CD4-positive, CD25-positive, alpha-beta regulatory T cell (primary cell): ENCODE results near the gene KIF17. TPM values are rescaled to one million over a fixed set of nuclear protein-coding genes. Genes with fewer than 3 reads are reported as not detected.
"Not testable (repeated sequence)": the region's sequence is repeated elsewhere in the genome, so short reads cannot be mapped to it uniquely, and the experiment has no call there.

ENCODE experiments used
- ATAC-seq, 2 donors: fragments of 150-1000 bp; cut with Tn5 transposase; one replicate each; pipeline ENCODE4 v1.10.0; 2021; ENCODE audit warnings: low read depth in 2 of 2, moderate number of reproducible peaks in 2 of 2, moderate library complexity in 1 of 2
- DNase-seq, 3 donors: peaks; one replicate each; pipeline versions ENCODE4 v3.0.0 to v3.0.0-alpha.2; 2012 to 2022; ENCODE audit warnings: mixed read lengths in 1 of 3
- H3K27ac ChIP-seq: one replicate; pipeline ENCODE4 v1.7.0; 2013; ENCODE audit warnings: mild to moderate bottlenecking, low read length; ENCODE audit not compliant: insufficient read depth, poor library complexity, severe bottlenecking
- H3K27me3 ChIP-seq: one replicate; pipeline ENCODE4 v1.7.0; 2013; ENCODE audit warnings: low read length; ENCODE audit not compliant: control insufficient read depth, insufficient read depth
- H3K36me3 ChIP-seq: one replicate; pipeline ENCODE4 v1.7.0; 2013; ENCODE audit warnings: mild to moderate bottlenecking, low read length, moderate library complexity; ENCODE audit not compliant: control insufficient read depth, insufficient read depth
- H3K4me1 ChIP-seq: 2 replicates; pipeline ENCODE4 v1.7.0; 2013; ENCODE audit warnings: mild to moderate bottlenecking, low read length; ENCODE audit not compliant: insufficient read depth, control insufficient read depth, poor library complexity, severe bottlenecking
- H3K4me3 ChIP-seq: one replicate; pipeline ENCODE4 v1.7.0; 2013; ENCODE audit warnings: low read depth, mild to moderate bottlenecking, low read length, moderate library complexity
- H3K9me3 ChIP-seq, 2 experiments: 1 replicate in 1 of 2; 2 replicates in 1 of 2; pipeline ENCODE4 v1.7.0; 2013; ENCODE audit warnings: low read length in 2 of 2, mild to moderate bottlenecking in 1 of 2, moderate library complexity in 1 of 2; ENCODE audit not compliant: control insufficient read depth in 2 of 2
- H3K27ac Mint-ChIP-seq, 3 donors: one replicate each; pipeline ENCODE4 v1.8.0; 2020 to 2022; ENCODE audit warnings: mild to moderate bottlenecking in 3 of 3, mixed read lengths in 3 of 3, moderate library complexity in 2 of 3
- H3K27me3 Mint-ChIP-seq: one replicate; pipeline ENCODE4 v1.8.0; 2022; ENCODE audit warnings: mild to moderate bottlenecking, mixed read lengths
- H3K36me3 Mint-ChIP-seq: one replicate; pipeline ENCODE4 v1.8.0; 2020; ENCODE audit warnings: mixed read lengths
- H3K4me1 Mint-ChIP-seq, 4 donors: one replicate each; pipeline ENCODE4 v1.8.0; 2020 to 2022; ENCODE audit warnings: mixed read lengths in 4 of 4, mild to moderate bottlenecking in 1 of 4
- H3K4me3 Mint-ChIP-seq, 4 donors: one replicate each; pipeline ENCODE4 v1.8.0; 2020 to 2022; ENCODE audit warnings: mild to moderate bottlenecking in 4 of 4, mixed read lengths in 4 of 4, moderate library complexity in 3 of 4
- H3K9me3 Mint-ChIP-seq, 7 donors: one replicate each; pipeline ENCODE4 v1.8.0; 2020 to 2022; ENCODE audit warnings: mixed read lengths in 7 of 7, mild to moderate bottlenecking in 3 of 7, moderate library complexity in 2 of 7
- polyA plus RNA-seq, 4 donors: library from polyadenylated mRNA; unstranded; fragments of 300-500 nt; fragmentation: Illumina TruSeq; gene quantifications; one replicate each; pipeline ENCODE4 v1.2.3, GENCODE V29; 2021
- total RNA-seq: library from RNA; stranded (reverse); gene quantifications from one replicate; pipeline ENCODE4 v1.2.3, GENCODE V29; 2022

Gene KIF17
- total and polyA plus RNA-seq, 5 donors from 2014 or later, result not detected

GRCh38 chr1:20720631-20721091 lies 2.9 kb upstream of the KIF17 start:
- Mint-ChIP-seq H3K27ac (no peak overlapping the region), H3K27me3 (peaks cover 34% of the 10 kb centered on the region), H3K9me3 (no peaks in the 10 kb centered on the region), H3K4me1 (peaks cover 0 to 19% (median 7%) of the 10 kb centered on the region in 4 donors), H3K36me3 (no peaks in the 10 kb centered on the region), H3K4me3 (peak overlapping the region in 2 of 4 donors; percentile 4 to 14)
- no peaks in the 10 kb centered on the region for H3K36me3 ChIP-seq
- DNase-seq (no peak), ATAC-seq (no peak)
- H3K27ac ChIP-seq, result no peak overlapping the region
- H3K4me1 ChIP-seq, result peaks cover 7% of the 10 kb centered on the region
- H3K9me3 ChIP-seq, result no peaks in the 10 kb centered on the region
- no peak overlapping the region for H3K4me3 ChIP-seq
- peaks cover 6% of the 10 kb centered on the region for H3K27me3 ChIP-seq

GRCh38 chr1:20719871-20720620 lies 2.2 kb upstream of the KIF17 start:
- Histone ChIP-seq H3K36me3 (no peaks in the 10 kb centered on the region), H3K27ac (no peak overlapping the region), H3K9me3 (no peaks in the 10 kb centered on the region), H3K27me3 (peaks cover 7% of the 10 kb centered on the region), H3K4me1 (peaks cover 7% of the 10 kb centered on the region), H3K4me3 (no peak overlapping the region)
- H3K27ac Mint-ChIP-seq, result no peak overlapping the region
- DNase-seq, result no peak
- H3K4me3 Mint-ChIP-seq, result peak overlapping the region in 2 of 4 donors; percentile 14 to 53
- H3K4me1 Mint-ChIP-seq, result peaks cover 0 to 19% (median 7%) of the 10 kb centered on the region in 4 donors
- no peaks in the 10 kb centered on the region for H3K9me3 Mint-ChIP-seq
- no peaks in the 10 kb centered on the region for H3K36me3 Mint-ChIP-seq
- peaks cover 40% of the 10 kb centered on the region for H3K27me3 Mint-ChIP-seq
- ATAC-seq, result no peak

GRCh38 chr1:20719261-20719660 lies 1.5 kb upstream of the KIF17 start:
- H3K27me3 Mint-ChIP-seq, result peaks cover 44% of the 10 kb centered on the region
- H3K4me3 Mint-ChIP-seq, result peak overlapping the region in 3 of 4 donors; percentile 33 to 53 (median 49)
- Histone ChIP-seq H3K4me3 (no peak overlapping the region), H3K27ac (no peak overlapping the region), H3K9me3 (no peaks in the 10 kb centered on the region), H3K4me1 (peaks cover 7% of the 10 kb centered on the region), H3K27me3 (peaks cover 9% of the 10 kb centered on the region), H3K36me3 (no peaks in the 10 kb centered on the region)
- H3K4me1 Mint-ChIP-seq, result peaks cover 0 to 19% (median 7%) of the 10 kb centered on the region in 4 donors
- H3K27ac Mint-ChIP-seq, result no peak overlapping the region
- ATAC-seq (no peak), DNase-seq (no peak)
- no peaks in the 10 kb centered on the region for H3K9me3 Mint-ChIP-seq
- no peaks in the 10 kb centered on the region for H3K36me3 Mint-ChIP-seq

- not testable (repeated sequence) for H3K9me3 ChIP-seq, H3K27me3 ChIP-seq, H3K9me3 Mint-ChIP-seq, H3K4me1 ChIP-seq, ATAC-seq, H3K27ac ChIP-seq, H3K36me3 ChIP-seq, H3K4me3 ChIP-seq, H3K36me3 Mint-ChIP-seq, DNase-seq
- Mint-ChIP-seq H3K27me3 (peaks cover 44% of the 10 kb centered on the region), H3K4me3 (peak overlapping the region; percentile 33 to 69 (median 56)), H3K27ac (peak overlapping the region in 1 of 3 donors; percentile 83), H3K4me1 (peaks cover 0 to 19% (median 7%) of the 10 kb centered on the region in 4 donors)
Measured at GRCh38 chr1:20718343-20718882, 606 bp upstream of the KIF17 start.

GRCh38 chr1:20716232-20716631 lies 1.6 kb downstream of the KIF17 start:
- peak overlapping the region in 2 of 3 donors; percentile 20 to 36 for H3K27ac Mint-ChIP-seq
- H3K27ac ChIP-seq, result no peak overlapping the region
- no peaks in the 10 kb centered on the region for H3K36me3 ChIP-seq
- H3K4me1 Mint-ChIP-seq, result peaks cover 0 to 19% (median 7%) of the 10 kb centered on the region in 4 donors
- no peak overlapping the region for H3K4me3 ChIP-seq
- ATAC-seq, result no peak
- peaks cover 9% of the 10 kb centered on the region for H3K27me3 ChIP-seq
- H3K4me3 Mint-ChIP-seq, result peak overlapping the region in 2 of 4 donors; percentile 44 to 62
- no peaks in the 10 kb centered on the region for H3K36me3 Mint-ChIP-seq
- peaks cover 44% of the 10 kb centered on the region for H3K27me3 Mint-ChIP-seq
- no peaks in the 10 kb centered on the region for H3K9me3 ChIP-seq
- DNase-seq, result no peak
- H3K4me1 ChIP-seq, result peaks cover 7% of the 10 kb centered on the region
- no peaks in the 10 kb centered on the region for H3K9me3 Mint-ChIP-seq

- Mint-ChIP-seq H3K4me1 (peaks cover 0 to 19% (median 7%) of the 10 kb centered on the region in 4 donors), H3K36me3 (no peaks in the 10 kb centered on the region), H3K27me3 (peaks cover 42% of the 10 kb centered on the region), H3K27ac (peak overlapping the region in 1 of 3 donors; percentile 48), H3K4me3 (no peak overlapping the region), H3K9me3 (no peaks in the 10 kb centered on the region)
- DNase-seq (no peak), ATAC-seq (no peak)
- no peaks in the 10 kb centered on the region for H3K9me3 ChIP-seq
- H3K27me3 ChIP-seq, result peaks cover 9% of the 10 kb centered on the region
- peaks cover 7% of the 10 kb centered on the region for H3K4me1 ChIP-seq
- no peak overlapping the region for H3K27ac ChIP-seq
- no peaks in the 10 kb centered on the region for H3K36me3 ChIP-seq
- H3K4me3 ChIP-seq, result no peak overlapping the region
Measured at GRCh38 chr1:20715406-20715805, 2.4 kb downstream of the KIF17 start.

- peaks cover 7% of the 10 kb centered on the region for H3K27me3 ChIP-seq
- no peaks in the 10 kb centered on the region for H3K9me3 Mint-ChIP-seq
Measured at GRCh38 chr1:20713440-20713839, 4.4 kb downstream of the KIF17 start.

More at GRCh38 chr1:20713440-20713839, 4.4 kb downstream of the KIF17 start:
- peaks cover 0 to 15% (median 5%) of the 10 kb centered on the region in 4 donors for H3K4me1 Mint-ChIP-seq
- Histone ChIP-seq H3K36me3 (no peaks in the 10 kb centered on the region), H3K27ac (no peak overlapping the region), H3K4me1 (peaks cover 7% of the 10 kb centered on the region), H3K4me3 (no peak overlapping the region), H3K9me3 (no peaks in the 10 kb centered on the region)
- H3K36me3 Mint-ChIP-seq, result no peaks in the 10 kb centered on the region
- DNase-seq (no peak), ATAC-seq (no peak)
- no peak overlapping the region for H3K4me3 Mint-ChIP-seq
- peaks cover 27% of the 10 kb centered on the region for H3K27me3 Mint-ChIP-seq
- no peak overlapping the region for H3K27ac Mint-ChIP-seq
